Transverse colon (tissue), 3 donors: ENCODE measurements around the gene TTC23L.

ENCODE experiments used
- EP300 ChIP-seq: sonication (generic); formaldehyde crosslinking; IDR thresholded peaks from one replicate; pipeline ENCODE4 v1.6.1; 2017; ENCODE audit warnings: antibody characterized with exemption, low read depth
- POLR2A ChIP-seq: fragments of 450-650 bp; IDR thresholded peaks from one replicate; pipeline ENCODE4 v1.6.1; 2016; ENCODE audit warnings: antibody characterized with exemption, mild to moderate bottlenecking, moderate library complexity
- TF ChIP-seq, protein P1 (sequence below), 5 experiments: fragments of 200-600 bp in 3 of 5; fragments of 450-650 bp in 2 of 5; sonication (generic) in 3 of 5; IDR thresholded peaks; 1 replicate in 2 of 5; 2 replicates in 3 of 5; pipeline ENCODE4 v1.5.1; 2016 to 2017; ENCODE audit warnings: antibody characterized with exemption in 5 of 5, inconsistent platforms in 3 of 5, mild to moderate bottlenecking in 2 of 5, moderate library complexity in 1 of 5

GRCh38 chr5:34870382-34870781 is 31.4 kb downstream of the TTC23L start:
- TF ChIP-seq, protein P1, sequence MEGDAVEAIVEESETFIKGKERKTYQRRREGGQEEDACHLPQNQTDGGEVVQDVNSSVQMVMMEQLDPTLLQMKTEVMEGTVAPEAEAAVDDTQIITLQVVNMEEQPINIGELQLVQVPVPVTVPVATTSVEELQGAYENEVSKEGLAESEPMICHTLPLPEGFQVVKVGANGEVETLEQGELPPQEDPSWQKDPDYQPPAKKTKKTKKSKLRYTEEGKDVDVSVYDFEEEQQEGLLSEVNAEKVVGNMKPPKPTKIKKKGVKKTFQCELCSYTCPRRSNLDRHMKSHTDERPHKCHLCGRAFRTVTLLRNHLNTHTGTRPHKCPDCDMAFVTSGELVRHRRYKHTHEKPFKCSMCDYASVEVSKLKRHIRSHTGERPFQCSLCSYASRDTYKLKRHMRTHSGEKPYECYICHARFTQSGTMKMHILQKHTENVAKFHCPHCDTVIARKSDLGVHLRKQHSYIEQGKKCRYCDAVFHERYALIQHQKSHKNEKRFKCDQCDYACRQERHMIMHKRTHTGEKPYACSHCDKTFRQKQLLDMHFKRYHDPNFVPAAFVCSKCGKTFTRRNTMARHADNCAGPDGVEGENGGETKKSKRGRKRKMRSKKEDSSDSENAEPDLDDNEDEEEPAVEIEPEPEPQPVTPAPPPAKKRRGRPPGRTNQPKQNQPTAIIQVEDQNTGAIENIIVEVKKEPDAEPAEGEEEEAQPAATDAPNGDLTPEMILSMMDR (IDR thresholded peaks at IDR 0.05) = no peak
- TF ChIP-seq POLR2A (no peak), EP300 (no peak)
